ENCODE results near the gene CDC34.

The CDC34 gene

GRCh38 chr19:517721-518597 is 13.6 kb upstream of the CDC34 start:
- no peak for DNase-seq (ENCODE audit: low read depth, low spot score)
- no peak overlapping the region for H3K27ac ChIP-seq

DNA sequence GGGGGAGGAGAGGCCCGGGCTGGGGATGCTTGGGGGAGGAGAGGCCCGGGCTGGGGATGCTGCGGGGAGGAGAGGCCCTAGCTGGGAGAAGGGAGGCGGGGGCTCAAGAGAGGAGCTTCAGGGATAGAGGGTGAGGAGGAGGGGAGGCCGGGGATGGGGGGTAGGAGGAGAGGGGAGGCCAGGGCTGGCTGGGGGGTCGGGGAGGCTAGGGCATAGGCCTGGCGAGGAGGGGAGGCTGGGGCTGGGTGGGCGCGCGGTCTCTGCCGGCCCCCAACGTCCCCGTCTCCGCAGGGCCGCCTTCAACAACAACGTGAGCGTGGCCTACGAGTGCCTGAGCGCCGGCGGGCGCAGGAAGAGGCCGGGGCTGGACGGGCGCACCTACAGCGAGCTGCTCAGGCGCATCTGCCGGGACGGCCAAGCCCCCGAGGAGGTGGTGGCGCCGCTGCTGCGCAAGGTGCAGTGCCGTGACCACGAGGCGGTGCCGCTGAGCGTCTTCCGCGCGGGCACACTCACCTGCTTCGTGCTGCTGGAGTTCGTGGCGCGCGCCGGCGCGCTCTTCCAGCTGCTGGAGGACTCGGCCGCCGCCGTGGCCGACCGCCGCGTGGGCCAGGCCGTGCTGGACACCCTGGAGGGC is 12.8 kb upstream of the CDC34 start:
- H3K27ac ChIP-seq = no peak overlapping the region
- no peak for DNase-seq (ENCODE audit: low read depth, low spot score)

- DNase-seq (ENCODE audit: low read depth, low spot score) = no peak
- no peak overlapping the region for H3K27ac ChIP-seq
Observed at GRCh38 chr19:519449-519865, 12.1 kb upstream of the CDC34 start.

DNA sequence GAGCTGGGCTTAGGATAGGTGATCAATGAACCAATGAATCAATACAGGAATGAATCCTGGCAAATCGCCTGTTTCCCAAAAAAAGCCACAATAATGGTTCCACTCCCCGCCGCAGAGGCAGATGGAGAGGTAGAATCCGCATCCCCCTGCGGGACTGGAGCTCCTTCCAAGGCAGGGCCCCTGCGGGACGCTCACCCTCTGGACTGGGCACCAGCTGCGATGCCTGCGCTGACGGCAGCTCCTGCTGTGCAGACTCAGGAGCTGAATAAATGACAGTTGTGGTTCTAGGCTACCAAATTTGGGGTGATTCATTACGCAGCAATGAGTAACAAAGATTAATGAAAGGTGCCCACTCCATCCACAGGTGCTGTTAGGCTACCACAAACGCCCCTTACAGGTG is 8.8 kb upstream of the CDC34 start:
- no peak for DNase-seq (ENCODE audit: low read depth, low spot score)
- no peak overlapping the region for H3K27ac ChIP-seq

DNA sequence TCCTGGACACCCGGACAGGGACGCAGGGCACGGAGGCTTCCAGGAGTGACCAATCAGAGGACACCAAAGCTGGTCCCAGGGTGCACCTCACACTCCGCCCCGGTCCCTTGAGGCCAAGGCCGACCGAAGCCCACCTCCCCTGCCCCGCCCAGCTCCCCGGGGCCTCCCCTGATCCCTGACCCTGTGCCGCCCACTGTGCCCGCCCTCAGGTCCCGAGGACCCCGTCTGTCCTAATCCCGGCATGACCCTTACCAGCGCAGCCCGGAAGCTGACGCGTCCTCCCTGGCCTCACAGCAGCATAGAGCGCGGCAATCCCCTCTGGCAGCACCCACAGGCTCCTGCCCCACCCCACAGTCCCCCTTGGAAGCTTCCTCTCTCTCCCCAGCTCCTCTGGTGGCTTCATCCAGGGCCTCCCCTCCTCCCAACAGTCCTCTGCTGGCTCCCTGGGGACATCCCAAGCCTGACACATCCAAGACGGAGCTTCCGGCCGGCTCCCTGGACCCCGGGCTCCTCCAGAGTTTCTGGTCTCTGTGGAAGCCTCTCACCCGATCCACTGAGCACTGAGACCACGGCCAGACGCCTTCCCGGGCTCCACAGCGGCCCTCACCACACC is 7.4 kb upstream of the CDC34 start:
- H3K27ac ChIP-seq = no peak overlapping the region
- DNase-seq (ENCODE audit: low read depth, low spot score) = no peak

GRCh38 chr19:525029-525428 is 6.5 kb upstream of the CDC34 start:
- no peak for DNase-seq (ENCODE audit: low read depth, low spot score)
- no peak overlapping the region for H3K27ac ChIP-seq

DNA sequence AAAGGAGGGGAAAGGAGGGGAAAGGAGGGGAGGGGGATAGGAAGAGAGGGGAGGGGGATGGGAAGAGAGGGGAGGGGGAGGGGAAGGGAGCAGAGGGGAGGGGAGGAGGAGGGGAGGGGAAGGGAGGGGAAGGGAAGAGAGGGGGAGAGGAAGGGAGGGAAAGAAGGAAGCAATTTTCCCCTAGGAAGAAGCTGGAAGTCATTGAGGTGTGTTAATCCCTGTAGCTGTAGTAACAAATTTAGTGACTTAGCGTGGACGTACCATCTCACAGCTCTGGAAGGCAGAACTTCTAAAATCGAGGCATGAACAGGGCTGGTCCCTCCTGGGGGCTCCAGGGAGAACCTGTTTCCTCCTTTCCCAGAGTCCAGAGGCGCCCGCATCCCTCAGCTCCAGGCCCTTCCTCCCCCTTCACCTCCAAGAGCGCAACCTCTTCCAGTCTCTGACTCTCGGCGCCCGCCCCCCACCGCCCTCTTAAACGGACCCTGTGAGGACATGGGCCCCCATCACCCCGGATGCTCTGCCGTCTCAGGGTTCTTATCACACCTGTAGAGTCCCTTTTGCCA is 5.6 kb upstream of the CDC34 start:
- H3K27ac ChIP-seq = no peak overlapping the region

DNA sequence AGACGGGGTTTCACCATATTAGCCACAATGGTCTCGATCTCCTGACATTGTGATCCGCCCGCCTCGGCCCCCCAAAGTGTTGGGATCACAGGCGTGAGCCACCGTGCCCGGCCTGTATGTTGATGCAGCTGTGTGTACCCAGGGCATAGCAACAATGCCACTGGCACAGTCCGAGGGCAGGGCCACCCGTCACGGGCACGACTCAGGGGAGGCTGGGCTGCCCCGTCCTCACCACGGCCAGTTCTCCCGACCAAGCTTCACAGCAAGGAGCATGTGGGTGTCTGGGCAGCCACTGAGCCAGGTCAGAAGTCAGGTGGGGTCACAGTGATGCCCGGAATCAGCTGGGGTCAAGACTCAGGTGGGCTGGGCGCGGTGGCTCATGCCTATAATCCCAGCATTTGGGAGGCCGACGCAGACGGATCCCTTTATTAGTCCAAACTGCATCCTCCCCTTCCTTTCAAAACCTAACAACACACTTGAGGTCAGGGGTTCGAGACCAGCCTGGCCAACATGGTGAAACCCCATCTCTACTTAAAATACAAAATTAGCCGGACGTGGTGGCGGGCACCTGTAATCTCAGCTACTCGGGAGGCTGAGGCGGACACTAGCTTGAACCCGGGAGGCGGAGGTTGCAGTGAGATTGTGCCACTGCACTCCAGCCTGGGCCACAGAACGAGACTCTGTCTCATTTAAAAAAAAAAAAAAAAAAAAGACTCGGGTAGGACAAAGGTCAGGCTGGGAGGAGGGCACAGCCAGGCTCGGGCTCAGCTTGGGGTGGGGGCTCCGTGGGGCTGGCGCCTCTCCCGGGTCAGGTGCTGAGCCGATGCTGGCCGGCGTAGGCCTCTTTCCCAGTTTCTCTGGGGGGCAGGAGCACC is 1.2 kb upstream of the CDC34 start:
- no peak for DNase-seq (ENCODE audit: low read depth, low spot score)
- peak overlapping the region; percentile 77 for H3K27ac ChIP-seq

More for the DNA sequence above, 5.6 kb upstream of the CDC34 start:
- no peak for DNase-seq (ENCODE audit: low read depth, low spot score)

- no peak for DNase-seq (ENCODE audit: low read depth, low spot score)
- peak overlapping the region; percentile 77 for H3K27ac ChIP-seq
Observed at GRCh38 chr19:531009-531752, 379 bp upstream of the CDC34 start.

- no peak for DNase-seq (ENCODE audit: low read depth, low spot score)
Observed at GRCh38 chr19:532561-533363, 1.2 kb downstream of the CDC34 start.

DNA sequence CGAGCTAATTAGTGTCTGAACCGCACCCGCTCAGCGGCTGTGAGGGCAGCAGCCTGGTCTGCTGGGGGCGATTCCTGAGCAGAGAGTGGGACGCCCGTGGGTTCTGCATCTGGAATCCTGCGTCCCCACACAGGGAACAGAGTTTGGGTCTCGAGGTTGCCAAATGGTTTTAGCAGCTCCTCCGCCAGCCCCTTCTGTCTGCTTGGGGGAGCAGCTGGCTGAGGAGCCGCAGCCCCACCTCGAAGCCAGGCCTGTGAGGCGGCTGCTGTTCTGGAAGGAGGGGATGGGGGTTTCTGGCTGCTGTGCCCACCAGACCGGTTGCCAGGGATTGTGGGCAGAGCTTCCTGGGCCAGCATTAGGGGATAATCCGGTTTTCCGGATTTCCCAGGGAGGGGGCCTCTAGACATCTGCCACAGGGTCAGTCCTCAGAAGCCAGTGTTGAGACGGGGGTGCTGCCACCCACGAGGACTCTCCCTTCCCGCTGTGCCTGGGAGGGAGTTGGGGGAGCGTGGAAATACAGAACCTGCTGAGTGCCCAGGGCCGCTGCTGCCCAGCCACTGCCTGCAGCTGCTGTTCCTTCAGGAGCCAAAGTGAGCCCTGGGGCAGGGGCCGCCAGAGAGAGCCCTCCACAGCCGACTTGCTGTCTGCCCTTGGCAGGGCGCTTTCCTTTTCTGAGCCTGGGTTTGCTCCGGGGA is 2.0 kb downstream of the CDC34 start:
- no peak for DNase-seq (ENCODE audit: low read depth, low spot score)
- H3K27ac ChIP-seq = peak overlapping the region; percentile 77

More at GRCh38 chr19:532561-533363, 1.2 kb downstream of the CDC34 start:
- H3K27ac ChIP-seq = peak overlapping the region; percentile 77

- no peak for DNase-seq (ENCODE audit: low read depth, low spot score)
- no peak overlapping the region for H3K27ac ChIP-seq
Observed at GRCh38 chr19:534088-534487, 2.5 kb downstream of the CDC34 start.

- no peak for DNase-seq (ENCODE audit: low read depth, low spot score)
- no peak overlapping the region for H3K27ac ChIP-seq
Observed at GRCh38 chr19:535017-535835, 3.7 kb downstream of the CDC34 start.

DNA sequence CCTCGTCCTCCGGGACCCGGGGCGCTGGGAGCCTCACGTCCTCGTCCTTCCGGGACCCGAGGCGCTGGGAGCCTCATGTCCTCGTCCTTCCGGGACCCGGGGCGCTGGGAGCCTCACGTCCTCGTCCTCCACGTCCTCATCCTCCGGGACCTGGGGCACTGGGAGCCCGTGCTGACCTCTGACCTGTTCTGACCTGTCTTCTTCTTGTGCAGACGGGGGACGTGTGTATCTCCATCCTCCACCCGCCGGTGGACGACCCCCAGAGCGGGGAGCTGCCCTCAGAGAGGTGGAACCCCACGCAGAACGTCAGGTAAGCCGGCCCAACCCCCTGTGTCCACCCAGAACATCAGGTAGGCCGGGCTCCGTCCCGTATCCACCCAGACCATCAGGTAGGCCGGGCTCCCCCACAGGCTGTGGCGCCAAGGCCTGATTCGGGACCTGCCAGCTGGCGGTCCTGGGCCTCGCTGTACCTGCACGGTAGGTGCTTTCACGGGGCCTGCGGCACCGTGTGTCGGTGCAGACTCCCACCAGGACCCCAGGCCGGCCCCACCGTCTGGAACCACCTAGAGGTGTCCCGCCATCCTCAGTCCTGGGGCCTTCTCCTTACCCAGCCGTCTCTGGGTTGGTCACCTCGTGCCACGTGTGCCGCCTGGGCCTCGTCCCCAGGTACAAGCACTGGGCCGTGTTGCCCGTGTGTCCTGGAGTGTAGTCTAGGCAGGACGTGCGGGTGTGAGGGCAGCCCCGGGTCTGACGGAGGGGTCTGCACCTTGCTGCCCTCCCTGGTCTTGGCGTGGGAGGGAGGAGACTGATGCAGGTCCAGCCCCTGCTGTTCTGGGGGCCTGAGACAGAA is 4.7 kb downstream of the CDC34 start:
- no peak overlapping the region for H3K27ac ChIP-seq
- no peak for DNase-seq (ENCODE audit: low read depth, low spot score)

DNA sequence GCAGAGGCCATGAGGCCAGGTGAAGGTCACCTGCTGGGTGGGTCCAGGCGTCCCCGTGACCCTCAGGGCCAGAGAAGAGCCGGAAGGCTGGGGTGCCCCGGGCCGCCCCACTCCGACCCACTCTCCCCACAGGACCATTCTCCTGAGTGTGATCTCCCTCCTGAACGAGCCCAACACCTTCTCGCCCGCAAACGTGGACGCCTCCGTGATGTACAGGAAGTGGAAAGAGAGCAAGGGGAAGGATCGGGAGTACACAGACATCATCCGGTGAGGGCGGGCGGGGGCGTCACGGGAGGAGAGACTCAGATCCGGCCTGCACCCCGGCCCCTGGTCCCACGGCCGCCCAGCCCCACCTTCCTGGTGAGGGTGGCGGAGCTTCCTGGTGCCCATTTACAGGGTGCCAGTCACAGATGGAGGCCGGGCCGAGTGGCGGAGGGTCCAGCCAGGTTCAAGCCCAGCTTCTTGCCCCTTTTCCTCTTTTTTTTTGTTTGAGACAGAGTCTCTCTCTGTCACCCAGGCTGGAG is 5.4 kb downstream of the CDC34 start:
- DNase-seq (ENCODE audit: low read depth, low spot score) = no peak
- no peak overlapping the region for H3K27ac ChIP-seq
